ENCODE results near the gene SLU7.

SLU7 gene

DNA sequence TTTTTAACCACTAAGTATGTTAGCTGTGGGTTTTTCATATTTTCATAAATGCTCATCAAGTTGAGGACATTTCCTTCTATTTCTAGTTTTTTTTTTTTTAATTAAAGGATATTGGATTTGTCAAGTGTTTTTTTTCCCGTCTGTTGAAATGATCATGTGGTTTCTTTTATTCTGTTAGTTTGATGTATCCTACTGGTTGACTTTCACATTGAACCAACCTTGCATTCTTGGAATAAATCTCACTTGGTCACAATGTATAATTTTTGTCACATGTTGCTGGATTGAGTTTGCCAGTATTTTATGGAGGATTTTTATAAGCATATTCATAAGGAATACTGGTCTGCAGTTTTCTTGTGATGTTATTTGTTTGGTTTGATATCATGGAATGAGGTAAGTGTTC, 31.4 kb downstream of the SLU7 start:
- FAIRE-seq (no peak), DNase-seq (ENCODE audit: insufficient read length, low spot score) (no peak)
- TF ChIP-seq, protein P1, sequence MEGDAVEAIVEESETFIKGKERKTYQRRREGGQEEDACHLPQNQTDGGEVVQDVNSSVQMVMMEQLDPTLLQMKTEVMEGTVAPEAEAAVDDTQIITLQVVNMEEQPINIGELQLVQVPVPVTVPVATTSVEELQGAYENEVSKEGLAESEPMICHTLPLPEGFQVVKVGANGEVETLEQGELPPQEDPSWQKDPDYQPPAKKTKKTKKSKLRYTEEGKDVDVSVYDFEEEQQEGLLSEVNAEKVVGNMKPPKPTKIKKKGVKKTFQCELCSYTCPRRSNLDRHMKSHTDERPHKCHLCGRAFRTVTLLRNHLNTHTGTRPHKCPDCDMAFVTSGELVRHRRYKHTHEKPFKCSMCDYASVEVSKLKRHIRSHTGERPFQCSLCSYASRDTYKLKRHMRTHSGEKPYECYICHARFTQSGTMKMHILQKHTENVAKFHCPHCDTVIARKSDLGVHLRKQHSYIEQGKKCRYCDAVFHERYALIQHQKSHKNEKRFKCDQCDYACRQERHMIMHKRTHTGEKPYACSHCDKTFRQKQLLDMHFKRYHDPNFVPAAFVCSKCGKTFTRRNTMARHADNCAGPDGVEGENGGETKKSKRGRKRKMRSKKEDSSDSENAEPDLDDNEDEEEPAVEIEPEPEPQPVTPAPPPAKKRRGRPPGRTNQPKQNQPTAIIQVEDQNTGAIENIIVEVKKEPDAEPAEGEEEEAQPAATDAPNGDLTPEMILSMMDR (IDR thresholded peaks at IDR 0.05; ENCODE audit: insufficient read depth, missing control alignments), result no peak

DNA sequence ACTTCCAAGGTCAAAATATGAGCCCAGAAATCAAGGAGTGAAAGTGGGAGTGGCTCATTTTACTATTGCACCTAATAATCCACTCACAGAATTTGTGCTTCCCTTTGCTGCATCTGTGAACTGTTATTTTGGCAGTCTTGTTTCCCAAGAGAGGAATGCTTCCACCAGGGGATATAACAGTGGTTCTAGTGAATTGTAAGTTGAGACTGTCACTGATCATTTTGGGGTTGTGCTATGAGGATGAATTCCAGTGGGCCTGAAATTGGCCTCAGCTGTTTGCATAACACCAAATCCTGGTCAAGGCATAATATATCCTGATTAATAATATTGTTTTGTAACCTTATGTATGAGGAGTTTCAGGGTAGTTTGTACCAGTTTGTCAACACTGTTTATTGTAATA, 33.4 kb downstream of the SLU7 start:
- DNase-seq (ENCODE audit: insufficient read length, low spot score) (no peak), FAIRE-seq (no peak)
- TF ChIP-seq, protein P1 (IDR thresholded peaks at IDR 0.05; ENCODE audit: insufficient read depth, missing control alignments), result no peak

DNA sequence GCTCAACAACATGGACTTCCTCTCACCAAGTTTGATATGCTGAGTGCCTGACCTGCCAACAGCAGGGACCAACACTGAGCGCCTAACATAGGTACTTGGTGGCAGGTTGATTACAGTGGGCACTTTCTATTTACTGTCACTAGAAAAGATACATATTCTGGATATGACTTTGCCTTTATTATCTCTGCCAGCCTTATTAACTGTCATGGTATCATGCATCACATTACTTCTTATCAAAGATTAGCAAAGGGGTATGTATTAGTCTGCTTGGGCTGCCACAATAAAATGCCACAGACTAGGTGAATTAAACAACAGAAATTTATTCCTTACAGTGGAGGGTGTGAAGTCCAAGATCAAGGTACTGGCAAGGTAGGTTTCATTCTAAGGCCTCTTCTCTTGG, 34.2 kb downstream of the SLU7 start:
- TF ChIP-seq, protein P1 (IDR thresholded peaks at IDR 0.05; ENCODE audit: insufficient read depth, missing control alignments), result no peak
- FAIRE-seq, result no peak
- DNase-seq (ENCODE audit: insufficient read length, low spot score), result no peak

DNA sequence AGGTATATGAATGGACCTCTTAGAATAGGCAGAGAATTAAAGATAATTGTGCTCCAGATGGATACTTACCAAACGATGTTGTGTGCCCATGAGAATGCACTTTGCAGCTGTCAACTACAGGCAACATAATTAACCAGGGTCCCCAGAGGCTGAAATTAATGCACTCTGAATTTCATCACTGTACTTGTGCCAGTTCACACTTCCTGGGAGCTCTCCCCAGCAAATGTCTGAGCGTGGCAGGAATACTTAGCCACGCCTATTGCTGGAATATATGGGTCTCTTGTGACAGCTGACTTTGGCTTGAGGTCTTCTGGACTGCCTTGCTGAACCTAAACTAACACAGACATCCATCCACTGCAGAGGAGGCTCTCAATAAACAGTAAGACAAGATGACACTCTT, 36.5 kb downstream of the SLU7 start:
- FAIRE-seq (no peak), DNase-seq (ENCODE audit: insufficient read length, low spot score) (no peak)
- TF ChIP-seq, protein P1 (IDR thresholded peaks at IDR 0.05; ENCODE audit: insufficient read depth, missing control alignments), result no peak

DNA sequence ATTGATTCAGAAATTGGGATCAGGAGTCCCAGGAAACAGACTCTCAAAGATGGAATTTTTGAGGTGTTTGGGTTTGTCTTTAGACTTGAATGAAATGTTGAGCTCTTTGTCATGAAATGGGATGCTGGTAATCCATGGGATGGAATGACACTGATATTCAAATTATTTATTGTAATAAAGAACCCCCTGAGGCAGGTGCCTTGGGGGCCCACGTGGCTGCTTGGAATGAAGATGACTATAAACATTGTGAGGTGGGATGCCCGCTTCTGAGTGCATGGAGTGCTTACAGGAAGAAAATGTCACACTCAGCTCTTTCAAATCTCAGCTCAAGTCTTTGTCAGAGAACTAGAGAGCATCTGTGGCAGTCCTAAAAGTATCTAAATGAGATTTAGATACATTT, 38.8 kb downstream of the SLU7 start:
- TF ChIP-seq, protein P1 (IDR thresholded peaks at IDR 0.05; ENCODE audit: insufficient read depth, missing control alignments), result no peak
- no peak for FAIRE-seq
- DNase-seq (ENCODE audit: insufficient read length, low spot score), result no peak

DNA sequence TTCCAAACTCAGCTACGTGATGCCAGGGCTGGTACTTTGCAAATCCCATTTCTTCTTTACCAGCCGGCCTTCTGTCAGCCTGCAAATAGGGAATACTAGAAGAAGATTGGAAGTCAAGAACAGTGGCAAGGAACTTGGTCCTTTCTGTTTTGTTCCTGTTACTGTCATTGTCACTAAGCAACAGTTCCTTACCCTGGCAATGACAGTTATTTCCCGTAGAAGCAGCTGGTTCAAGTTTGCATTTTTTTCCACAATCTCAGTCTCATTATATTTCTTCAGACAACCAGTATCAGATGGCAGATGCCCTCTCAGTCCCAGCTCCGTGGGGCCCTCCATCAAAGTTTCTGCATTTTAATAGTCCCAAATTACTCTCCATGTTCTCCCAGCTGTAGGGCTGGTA, 39.4 kb downstream of the SLU7 start:
- TF ChIP-seq, protein P1 (IDR thresholded peaks at IDR 0.05; ENCODE audit: insufficient read depth, missing control alignments), result no peak
- no peak for FAIRE-seq
- DNase-seq (ENCODE audit: insufficient read length, low spot score), result no peak

DNA sequence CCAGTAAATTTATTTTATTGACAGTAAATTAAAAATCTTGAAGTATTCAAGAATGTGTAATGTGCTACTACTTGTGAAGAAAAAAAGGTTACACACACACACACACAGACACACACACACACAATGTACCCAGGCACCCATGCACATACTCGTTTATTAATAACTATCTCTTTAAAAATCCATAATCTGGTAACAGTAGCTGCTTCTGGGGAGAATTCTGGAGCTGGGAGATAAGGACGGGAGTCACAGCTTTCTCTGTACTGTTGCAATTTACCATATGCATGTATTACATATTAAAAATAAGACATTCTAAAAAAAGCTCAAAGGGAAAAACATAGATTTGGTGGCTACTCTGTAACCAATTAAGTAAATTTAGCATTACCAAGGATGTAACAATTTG, 40.6 kb downstream of the SLU7 start:
- DNase-seq (ENCODE audit: insufficient read length, low spot score) (no peak), FAIRE-seq (no peak)
- TF ChIP-seq, protein P1 (IDR thresholded peaks at IDR 0.05; ENCODE audit: insufficient read depth, missing control alignments), result no peak

Measured in D721Med (cell line).